HUES48 (cell line): ENCODE measurements around the gene BHLHE23.

Experiments
- H3K27ac ChIP-seq: one replicate; pipeline ENCODE4 v1.7.0; 2013; ENCODE audit warnings: low read depth, low read length, inconsistent platforms
- H3K27me3 ChIP-seq: 2 replicates; pipeline ENCODE4 v1.6.1; 2013; ENCODE audit warnings: mild to moderate bottlenecking, low read length; ENCODE audit not compliant: control insufficient read depth, insufficient read depth
- H3K36me3 ChIP-seq: 2 replicates; pipeline ENCODE4 v1.6.1; 2013; ENCODE audit warnings: low read length; ENCODE audit not compliant: control insufficient read depth, insufficient read depth
- H3K4me1 ChIP-seq: 2 replicates; pipeline ENCODE4 v1.6.1; 2013; ENCODE audit warnings: mild to moderate bottlenecking, low read length; ENCODE audit not compliant: control insufficient read depth, insufficient read depth
- H3K4me3 ChIP-seq: 2 replicates; pipeline ENCODE4 v1.5.1; 2013; ENCODE audit warnings: mild to moderate bottlenecking, low read depth, low read length
- H3K9ac ChIP-seq: 2 replicates; pipeline ENCODE4 v1.6.1; 2013; ENCODE audit warnings: mild to moderate bottlenecking, low read depth, low read length, moderate library complexity
- H3K9me3 ChIP-seq: 2 replicates; pipeline ENCODE4 v1.6.1; 2013; ENCODE audit warnings: low read length; ENCODE audit not compliant: control insufficient read depth, insufficient read depth

The BHLHE23 gene

GRCh38 chr20:62984666-62985443 lies 21.9 kb downstream of the BHLHE23 start:
- H3K27ac ChIP-seq: no peak overlapping the region
- H3K9ac ChIP-seq: 0 out of 2 replicates have a peak overlapping the region, but pooled peaks have one; percentile 18
- H3K9me3 ChIP-seq: no peaks in the 10 kb centered on the region
- H3K36me3 ChIP-seq: no peaks in the 10 kb centered on the region
- no peaks in the 10 kb centered on the region; the same call in none of the 2 replicates for H3K27me3 ChIP-seq
- H3K4me1 ChIP-seq: peaks cover 16% of the 10 kb centered on the region
- no peak overlapping the region for H3K4me3 ChIP-seq

DNA sequence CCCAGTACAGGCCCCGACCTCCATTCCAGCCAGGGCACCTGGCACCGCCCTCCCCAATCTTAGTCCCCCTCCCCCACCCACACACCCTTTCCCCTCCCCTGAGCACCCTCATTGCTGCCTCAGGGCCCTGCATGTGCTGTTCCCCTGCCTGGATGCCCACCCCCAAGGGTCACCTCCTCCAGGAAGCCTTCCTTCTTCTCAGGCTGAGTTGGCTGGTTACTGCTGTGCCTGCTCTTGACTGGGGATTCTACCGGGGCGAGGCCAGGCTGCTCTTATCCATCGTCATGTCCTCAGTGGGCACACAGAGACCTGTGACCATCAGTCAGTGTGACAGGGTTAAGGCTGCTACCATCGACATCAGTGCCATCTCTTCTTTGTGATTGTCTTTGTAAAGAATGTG lies 23.6 kb downstream of the BHLHE23 start:
- Histone ChIP-seq H3K27ac (no peak overlapping the region), H3K9me3 (no peaks in the 10 kb centered on the region), H3K27me3 (no peaks in the 10 kb centered on the region; the same call in 1 of the 2 replicates), H3K9ac (no peak overlapping the region), H3K36me3 (no peaks in the 10 kb centered on the region), H3K4me1 (peaks cover 16% of the 10 kb centered on the region), H3K4me3 (no peak overlapping the region)

DNA sequence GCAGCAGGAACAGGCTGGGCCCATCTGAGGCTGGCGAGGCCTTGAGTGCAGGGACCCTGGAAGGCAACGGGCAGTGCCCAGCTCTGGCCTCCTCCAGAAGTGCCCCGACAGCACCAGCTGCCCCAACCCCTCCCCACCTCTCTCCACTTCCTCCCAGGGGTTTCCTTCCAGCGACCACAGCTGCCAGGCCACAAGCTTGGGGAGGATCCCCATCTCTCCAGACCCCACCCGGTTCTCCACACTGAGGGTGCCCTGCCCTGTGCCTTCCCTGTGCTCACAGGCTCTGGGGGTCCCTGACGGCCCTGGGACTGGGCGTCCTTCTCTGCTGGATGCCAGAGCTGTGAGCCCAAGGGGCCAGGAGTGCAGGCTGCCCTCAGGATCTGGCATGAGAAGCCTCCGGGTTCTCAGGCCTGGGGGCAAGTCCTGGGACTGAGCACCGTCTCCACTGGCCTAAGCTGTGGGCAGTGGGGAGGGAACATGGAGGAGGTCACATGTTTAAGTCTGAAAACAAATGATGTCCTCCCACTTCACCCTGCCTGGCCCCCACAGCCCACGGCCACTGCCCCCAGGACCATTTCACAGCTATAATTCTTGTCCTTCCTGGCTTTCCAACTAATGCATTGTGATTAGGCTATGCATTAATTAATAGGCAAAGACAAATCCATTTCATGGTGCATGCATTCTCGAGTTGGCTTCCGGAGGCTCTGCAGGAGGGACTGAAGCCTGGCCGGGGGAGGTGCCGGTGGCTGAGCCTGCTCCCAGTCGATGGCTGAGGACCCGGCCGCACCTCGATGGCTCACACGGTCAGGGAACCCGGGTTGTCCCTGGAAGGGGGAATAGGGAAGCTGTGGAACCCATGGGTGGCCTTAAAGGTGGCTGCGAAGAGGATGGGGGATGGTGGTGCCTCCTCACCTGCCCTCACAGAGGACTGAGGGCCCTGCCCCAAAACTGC lies 24.4 kb downstream of the BHLHE23 start:
- H3K27me3 ChIP-seq: no peaks in the 10 kb centered on the region; the same call in 1 of the 2 replicates
- no peak overlapping the region for H3K4me3 ChIP-seq
- no peak overlapping the region for H3K27ac ChIP-seq
- H3K9me3 ChIP-seq: no peaks in the 10 kb centered on the region
- H3K9ac ChIP-seq: no peak overlapping the region
- H3K36me3 ChIP-seq: no peaks in the 10 kb centered on the region
- H3K4me1 ChIP-seq: peaks cover 16% of the 10 kb centered on the region

- no peak overlapping the region for H3K27ac ChIP-seq
- no peak overlapping the region for H3K4me3 ChIP-seq
- H3K36me3 ChIP-seq: no peaks in the 10 kb centered on the region
- H3K27me3 ChIP-seq: peaks cover 5% of the 10 kb centered on the region; the same call in 1 of the 2 replicates
- H3K9ac ChIP-seq: no peak overlapping the region
- peaks cover 10% of the 10 kb centered on the region; the same call in 1 of the 2 replicates for H3K4me1 ChIP-seq
- H3K9me3 ChIP-seq: no peaks in the 10 kb centered on the region
Measured at GRCh38 chr20:62980970-62981369, 25.8 kb downstream of the BHLHE23 start.

- Histone ChIP-seq H3K4me3 (no peak overlapping the region), H3K27me3 (peaks cover 9% of the 10 kb centered on the region; the same call in 1 of the 2 replicates), H3K36me3 (no peaks in the 10 kb centered on the region), H3K9me3 (no peaks in the 10 kb centered on the region), H3K4me1 (peaks cover 10% of the 10 kb centered on the region; the same call in 1 of the 2 replicates), H3K9ac (no peak overlapping the region), H3K27ac (no peak overlapping the region)
Measured at GRCh38 chr20:62980380-62980960, 26.3 kb downstream of the BHLHE23 start.

DNA sequence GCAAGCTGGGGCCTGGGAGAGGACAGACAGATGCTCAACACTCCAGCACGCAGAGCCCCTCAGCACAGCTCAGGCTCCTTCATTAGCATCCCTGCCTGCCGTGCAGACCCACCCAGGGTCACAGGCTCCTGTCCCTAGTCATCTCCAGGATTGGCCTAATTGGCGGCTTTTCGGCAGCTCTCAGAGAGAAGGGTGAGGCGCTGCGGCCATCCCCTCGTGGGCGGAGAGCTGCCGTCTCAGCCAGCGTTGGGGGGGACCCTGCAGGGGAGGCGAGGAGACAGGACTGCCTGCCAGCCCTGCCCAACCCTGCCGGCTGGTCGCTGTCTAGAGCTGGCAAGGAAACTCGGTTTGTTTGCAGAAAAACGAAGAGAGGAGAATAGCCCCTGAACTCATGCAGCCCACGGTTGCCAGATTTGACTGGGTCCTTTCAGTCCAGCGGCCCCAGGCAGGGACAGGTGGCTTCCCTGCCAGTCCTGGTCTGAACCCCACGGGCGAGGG lies 26.8 kb downstream of the BHLHE23 start:
- Histone ChIP-seq H3K9me3 (no peaks in the 10 kb centered on the region), H3K27ac (no peak overlapping the region), H3K9ac (no peak overlapping the region)

GRCh38 chr20:62979310-62979709 lies 27.5 kb downstream of the BHLHE23 start:
- H3K9ac ChIP-seq: no peak overlapping the region
- H3K4me3 ChIP-seq: no peak overlapping the region
- H3K27me3 ChIP-seq: peaks cover 20% of the 10 kb centered on the region

More for the DNA sequence above, 26.8 kb downstream of the BHLHE23 start:
- no peaks in the 10 kb centered on the region for H3K36me3 ChIP-seq
- H3K4me1 ChIP-seq: peaks cover 11% of the 10 kb centered on the region
- H3K27me3 ChIP-seq: peaks cover 14% of the 10 kb centered on the region
- no peak overlapping the region for H3K4me3 ChIP-seq

GRCh38 chr20:62978561-62978943 lies 28.2 kb downstream of the BHLHE23 start:
- Histone ChIP-seq H3K4me3 (no peak overlapping the region), H3K4me1 (peaks cover 17% of the 10 kb centered on the region), H3K9ac (no peak overlapping the region), H3K27ac (no peak overlapping the region), H3K27me3 (peaks cover 26% of the 10 kb centered on the region), H3K9me3 (no peaks in the 10 kb centered on the region), H3K36me3 (no peaks in the 10 kb centered on the region)

More at GRCh38 chr20:62979310-62979709, 27.5 kb downstream of the BHLHE23 start:
- Histone ChIP-seq H3K9me3 (no peaks in the 10 kb centered on the region), H3K27ac (no peak overlapping the region), H3K36me3 (no peaks in the 10 kb centered on the region), H3K4me1 (peaks cover 14% of the 10 kb centered on the region)

DNA sequence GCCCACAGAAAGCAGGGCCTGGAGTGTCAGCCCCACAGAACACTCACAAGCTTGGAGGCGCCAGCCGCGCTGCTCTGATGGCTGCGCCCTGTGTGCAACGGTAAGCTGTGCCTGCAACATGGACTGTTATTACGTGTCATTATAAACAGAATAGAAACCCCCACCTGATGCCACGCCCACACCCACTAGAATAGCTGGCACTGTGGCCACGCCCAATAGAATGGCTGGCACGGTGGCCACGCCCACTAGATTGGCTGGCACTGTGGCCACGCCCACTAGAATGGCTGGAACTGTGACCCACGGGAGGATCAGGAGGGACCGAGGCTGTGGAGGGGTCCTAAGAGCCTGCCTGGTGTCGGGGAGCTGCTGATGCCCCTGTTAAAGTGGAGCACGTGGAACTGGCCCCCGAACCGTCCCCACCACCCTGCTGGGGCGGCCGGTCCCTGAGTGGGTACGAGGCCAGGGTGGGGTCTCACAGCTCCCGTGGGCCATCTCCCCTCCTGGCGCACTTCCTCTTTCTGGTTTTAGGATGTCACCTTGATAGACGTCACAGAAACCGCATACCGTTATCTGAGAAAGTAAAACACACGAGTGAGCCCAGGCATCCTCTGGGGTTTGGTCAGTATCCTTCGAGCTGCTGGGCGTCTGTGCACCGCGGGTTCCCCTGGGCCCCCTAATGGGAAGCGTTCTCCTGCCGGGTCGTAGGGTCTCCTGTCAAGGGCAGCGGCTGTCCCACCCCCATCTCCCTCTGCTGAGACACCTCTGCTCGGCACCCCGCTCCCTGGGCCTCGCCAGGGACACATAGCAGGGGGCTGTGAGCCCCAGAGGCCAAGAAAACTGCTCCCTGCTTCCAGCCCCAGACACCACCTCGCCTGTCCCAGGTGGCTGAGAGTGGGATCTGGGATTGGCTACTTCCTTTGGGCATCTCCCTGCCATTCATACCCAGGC lies 28.9 kb downstream of the BHLHE23 start:
- Histone ChIP-seq H3K4me1 (peaks cover 23% of the 10 kb centered on the region), H3K36me3 (no peaks in the 10 kb centered on the region), H3K9ac (no peak overlapping the region), H3K9me3 (no peaks in the 10 kb centered on the region), H3K27me3 (peaks cover 33% of the 10 kb centered on the region), H3K4me3 (no peak overlapping the region), H3K27ac (no peak overlapping the region)

- Histone ChIP-seq H3K9ac (no peak overlapping the region), H3K9me3 (no peaks in the 10 kb centered on the region), H3K36me3 (no peaks in the 10 kb centered on the region), H3K4me1 (peaks cover 17% of the 10 kb centered on the region), H3K4me3 (no peak overlapping the region), H3K27ac (no peak overlapping the region), H3K27me3 (peaks cover 40% of the 10 kb centered on the region)
Measured at GRCh38 chr20:62976886-62977285, 29.9 kb downstream of the BHLHE23 start.
